ENCODE results near the gene CENPT.

DNA sequence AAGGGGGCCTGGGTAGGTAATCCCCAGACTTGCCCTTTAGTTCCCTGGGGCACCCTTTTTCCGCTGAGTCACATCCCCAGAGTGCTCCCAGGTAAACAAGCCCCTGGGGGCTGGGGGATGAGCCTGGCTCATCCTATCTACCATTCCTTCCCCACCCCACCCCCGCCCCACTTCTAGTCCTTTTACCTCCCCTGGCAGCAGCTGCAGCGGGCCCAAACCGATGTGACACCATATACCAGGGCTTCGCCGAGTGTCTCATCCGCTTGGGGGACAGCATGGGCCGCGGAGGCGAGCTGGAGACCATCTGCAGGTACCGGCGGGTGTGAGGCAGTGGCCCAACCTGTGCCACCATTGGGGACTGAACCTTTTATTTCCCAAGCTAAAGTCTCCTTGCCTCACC lies 38.1 kb upstream of the CENPT start:
- TF ChIP-seq, protein P1, sequence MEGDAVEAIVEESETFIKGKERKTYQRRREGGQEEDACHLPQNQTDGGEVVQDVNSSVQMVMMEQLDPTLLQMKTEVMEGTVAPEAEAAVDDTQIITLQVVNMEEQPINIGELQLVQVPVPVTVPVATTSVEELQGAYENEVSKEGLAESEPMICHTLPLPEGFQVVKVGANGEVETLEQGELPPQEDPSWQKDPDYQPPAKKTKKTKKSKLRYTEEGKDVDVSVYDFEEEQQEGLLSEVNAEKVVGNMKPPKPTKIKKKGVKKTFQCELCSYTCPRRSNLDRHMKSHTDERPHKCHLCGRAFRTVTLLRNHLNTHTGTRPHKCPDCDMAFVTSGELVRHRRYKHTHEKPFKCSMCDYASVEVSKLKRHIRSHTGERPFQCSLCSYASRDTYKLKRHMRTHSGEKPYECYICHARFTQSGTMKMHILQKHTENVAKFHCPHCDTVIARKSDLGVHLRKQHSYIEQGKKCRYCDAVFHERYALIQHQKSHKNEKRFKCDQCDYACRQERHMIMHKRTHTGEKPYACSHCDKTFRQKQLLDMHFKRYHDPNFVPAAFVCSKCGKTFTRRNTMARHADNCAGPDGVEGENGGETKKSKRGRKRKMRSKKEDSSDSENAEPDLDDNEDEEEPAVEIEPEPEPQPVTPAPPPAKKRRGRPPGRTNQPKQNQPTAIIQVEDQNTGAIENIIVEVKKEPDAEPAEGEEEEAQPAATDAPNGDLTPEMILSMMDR (IDR thresholded peaks at IDR 0.05) = no peak
- TF ChIP-seq POLR2A (IDR thresholded peaks at IDR 0.05) = no peak
